GM18873 (cell line): Measurements from ENCODE around the gene IQCH.
"Not testable (repeated sequence)": the region's sequence is repeated elsewhere in the genome, so short reads cannot be mapped to it uniquely, and the experiment has no call there.

Experiments
- ATAC-seq: cut with Tn5 transposase; IDR thresholded peaks from one replicate; pipeline ENCODE4 v1.9.1; 2021; ENCODE audit warnings: mild to moderate bottlenecking, moderate library complexity, moderate number of reproducible peaks; ENCODE audit not compliant: unreplicated experiment, low FRiP score

Gene IQCH

DNA sequence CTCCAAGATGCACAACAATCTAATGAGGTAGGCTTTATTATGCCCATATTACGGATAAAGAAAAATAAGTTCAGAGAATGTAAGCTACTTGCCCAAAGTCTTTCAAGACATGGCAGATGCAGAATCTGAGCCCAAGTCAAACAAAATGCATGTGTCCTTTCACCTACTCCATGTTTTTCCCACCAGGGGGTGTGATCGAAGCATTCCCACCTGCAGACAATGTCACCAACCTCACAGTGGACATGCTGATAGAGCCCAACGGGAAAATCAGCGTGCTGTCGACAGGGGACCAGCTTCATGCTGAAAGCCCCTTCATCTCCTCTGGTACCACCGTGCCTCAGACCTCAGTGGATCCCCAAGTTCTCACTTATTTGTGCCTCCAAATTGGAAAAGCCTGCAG is 166.5 kb downstream of the IQCH start:
- no peak for ATAC-seq

GRCh38 chr15:67422296-67422695 is 167.7 kb downstream of the IQCH start:
- no peak for ATAC-seq

GRCh38 chr15:67433495-67434099 is 179.0 kb downstream of the IQCH start:
- no peak for ATAC-seq

DNA sequence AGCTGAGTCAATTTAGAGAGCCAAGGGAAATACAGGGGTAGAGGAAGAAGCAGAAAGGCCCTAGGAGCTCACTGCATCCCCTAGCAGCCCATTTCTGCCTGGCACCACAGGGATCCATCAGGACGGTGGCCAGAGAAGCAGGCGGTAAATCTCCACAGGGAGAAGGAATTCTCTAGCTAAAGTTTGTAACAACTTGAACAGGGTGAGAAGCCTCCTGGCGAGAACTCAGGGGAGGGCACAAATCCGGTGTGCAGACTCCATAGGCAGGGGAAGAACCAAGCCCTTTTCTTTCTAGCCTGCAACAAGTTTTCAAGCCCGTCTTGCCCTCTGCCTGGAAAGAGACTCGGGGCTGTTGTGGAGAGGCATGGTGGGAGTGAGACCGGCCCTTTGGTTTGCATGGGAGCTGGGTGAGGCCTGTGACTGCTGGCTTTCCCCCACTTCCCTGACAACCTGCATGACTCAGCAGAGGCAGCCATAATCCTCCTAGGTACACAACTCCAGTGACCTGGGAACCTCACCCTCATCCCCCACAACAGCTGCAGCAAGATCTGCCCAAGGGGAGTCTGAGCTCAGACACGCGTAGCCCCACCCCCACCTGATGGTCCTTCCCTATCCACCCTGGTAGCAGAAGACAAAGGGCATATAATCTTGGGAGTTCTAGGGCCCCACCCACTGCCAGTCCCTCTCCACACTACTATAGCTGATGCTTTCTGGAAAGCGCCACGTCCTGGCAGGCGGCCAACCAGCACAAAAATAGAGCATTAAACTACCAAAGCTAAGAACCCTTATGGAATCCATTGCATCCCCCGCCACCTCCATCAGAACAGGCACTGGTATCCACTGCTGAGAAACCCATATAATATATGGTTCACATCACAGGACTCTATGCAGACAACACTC is 182.0 kb downstream of the IQCH start:
- ATAC-seq: not testable (repeated sequence)

DNA sequence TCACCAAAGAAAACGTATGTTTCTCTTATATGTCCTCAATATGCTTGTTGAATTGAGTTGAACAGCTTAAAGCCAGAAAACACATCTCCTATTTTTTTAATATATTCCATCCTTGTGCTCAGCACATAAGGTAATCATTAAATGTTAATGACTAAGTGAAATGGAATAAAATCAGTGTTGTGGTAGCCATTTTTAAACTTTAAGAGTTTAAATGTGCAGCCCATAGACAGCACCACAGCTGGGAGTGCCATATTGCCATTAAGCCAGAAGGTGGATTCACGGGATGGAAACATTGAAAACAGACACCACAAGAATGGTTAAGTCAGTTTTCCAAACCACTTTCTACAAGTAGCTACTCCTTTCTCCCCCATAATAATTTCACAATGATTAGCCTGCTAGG is 189.5 kb downstream of the IQCH start:
- ATAC-seq: no peak

DNA sequence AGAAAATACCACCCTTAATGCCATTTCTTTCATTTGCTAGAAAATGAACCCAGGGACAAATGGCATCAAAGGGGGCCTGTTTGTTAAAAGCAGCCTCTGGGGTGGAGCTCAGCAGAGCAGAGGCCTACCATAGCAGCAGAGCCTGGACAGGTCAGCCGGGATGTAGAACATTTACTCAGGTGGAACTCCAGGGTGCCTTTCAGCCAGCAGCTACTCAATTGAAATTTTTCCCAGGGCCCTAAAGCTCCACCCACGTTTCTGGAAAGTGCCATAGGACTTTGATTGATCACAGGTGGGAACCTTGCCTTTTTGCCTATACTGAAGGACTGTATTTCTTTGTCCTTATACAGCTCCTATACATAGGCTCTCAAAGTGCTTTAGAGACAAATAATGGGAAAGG is 191.9 kb downstream of the IQCH start:
- ATAC-seq: no peak

DNA sequence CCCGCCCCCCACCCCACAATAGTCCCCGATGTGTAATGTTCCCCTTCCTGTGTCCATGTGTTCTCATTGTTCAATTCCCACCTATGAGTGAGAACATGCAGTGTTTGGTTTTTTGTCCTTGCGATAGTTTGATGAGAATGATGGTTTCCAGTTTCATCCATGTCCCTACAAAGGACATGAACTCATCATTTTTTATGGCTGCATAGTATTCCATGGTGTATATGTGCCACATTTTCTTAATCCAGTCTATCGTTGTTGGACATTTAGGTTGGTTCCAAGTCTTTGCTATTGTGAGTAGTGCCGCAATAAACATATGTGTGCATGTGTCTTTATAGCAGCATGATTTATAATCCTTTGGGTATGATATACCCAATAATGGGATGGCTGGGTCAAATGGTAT is 193.8 kb downstream of the IQCH start:
- not testable (repeated sequence) for ATAC-seq

GRCh38 chr15:67453703-67454102 is 199.1 kb downstream of the IQCH start:
- not testable (repeated sequence) for ATAC-seq

DNA sequence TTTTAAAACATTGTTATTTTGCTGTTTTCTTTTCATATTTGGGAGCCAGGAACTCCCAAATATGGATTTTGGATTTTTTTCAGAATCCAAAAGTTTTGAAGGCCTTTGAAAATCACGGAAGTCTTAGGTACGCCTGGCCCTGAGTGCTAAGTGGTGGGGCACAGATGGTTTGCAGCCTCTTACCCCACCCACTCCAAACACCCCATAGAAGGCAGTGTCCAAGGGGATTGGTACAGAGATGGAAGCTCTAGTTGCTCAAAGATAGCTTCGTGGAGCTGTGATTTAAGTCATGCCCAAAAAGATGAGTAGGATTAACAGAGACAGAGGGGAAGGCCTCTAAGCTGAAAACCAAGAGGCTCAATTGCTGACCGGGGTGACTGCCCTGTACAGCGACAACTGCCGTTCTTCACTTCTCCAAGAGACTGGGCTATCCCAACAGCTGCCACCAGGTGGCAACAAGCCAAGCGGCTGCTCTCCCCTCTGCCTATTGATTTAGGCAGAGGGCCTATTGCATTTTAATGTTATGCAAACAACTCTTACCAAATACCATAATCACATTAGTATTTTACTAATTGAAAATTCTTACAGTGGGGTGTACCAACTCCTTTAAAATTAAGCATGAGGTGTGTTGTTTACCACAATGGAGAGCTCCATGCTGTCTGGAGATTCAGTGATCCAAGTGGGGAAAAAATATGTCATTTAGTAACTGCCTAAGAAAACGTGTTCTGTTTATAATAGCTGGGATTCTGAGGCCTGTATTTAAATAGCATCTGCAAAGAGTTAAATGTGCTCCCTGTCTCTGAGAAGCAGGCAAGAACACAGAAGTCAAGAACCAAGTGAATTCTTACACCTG is 202.3 kb downstream of the IQCH start:
- no peak for ATAC-seq

DNA sequence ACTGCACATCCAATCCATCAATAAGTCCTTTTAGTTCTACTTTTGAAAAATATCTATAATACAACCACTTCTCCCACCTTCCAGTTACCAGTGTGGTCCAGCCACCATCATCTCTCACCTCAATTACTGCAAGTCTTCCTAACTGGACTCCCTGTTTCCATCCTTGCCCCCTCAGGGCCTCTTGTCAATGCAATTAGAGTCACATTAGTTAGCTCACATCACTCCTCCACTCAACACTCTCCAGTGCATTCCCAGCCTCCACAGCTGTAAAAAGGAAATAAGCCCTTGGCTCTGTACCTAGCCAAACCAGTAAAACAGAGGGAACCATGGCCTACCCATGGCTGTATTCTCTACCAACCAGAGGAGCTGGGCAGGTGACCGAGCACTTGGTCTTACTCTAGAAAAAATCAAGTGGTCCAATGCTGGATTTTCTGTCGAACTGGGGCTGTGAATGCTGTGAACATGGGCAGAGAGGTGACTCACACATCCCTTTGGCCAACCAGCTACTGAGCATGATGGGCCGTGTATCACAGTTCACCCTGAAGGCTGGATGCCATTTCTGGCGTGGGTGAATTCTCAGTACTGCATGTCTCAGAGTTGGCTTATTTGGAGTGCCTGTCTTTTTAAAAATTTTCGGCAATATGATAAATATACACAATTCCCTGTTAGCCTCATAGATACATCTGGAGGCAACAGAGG is 203.9 kb downstream of the IQCH start:
- ATAC-seq: no peak

- ATAC-seq: no peak
These were observed 205.9 kb downstream of the IQCH start for GRCh38 chr15:67460521-67460920.

DNA sequence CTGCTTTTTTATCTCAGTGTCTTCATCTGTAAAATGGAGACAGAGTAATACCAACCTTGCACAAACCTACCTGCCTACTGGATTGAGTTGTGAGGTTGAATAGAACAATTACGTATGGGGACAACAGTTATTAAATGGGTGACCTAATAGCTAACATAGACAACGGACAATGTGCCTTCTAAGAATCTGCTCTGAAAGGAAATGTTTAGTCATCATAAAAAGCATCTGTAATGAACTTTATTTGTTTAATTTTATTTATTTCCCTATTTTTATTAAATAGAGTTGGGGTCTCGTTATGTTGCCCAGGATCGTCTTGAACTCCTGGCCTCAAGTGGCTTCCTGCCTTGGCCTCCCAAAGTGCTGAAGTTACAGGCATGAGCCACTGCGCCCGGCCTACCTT is 207.1 kb downstream of the IQCH start:
- no peak for ATAC-seq

DNA sequence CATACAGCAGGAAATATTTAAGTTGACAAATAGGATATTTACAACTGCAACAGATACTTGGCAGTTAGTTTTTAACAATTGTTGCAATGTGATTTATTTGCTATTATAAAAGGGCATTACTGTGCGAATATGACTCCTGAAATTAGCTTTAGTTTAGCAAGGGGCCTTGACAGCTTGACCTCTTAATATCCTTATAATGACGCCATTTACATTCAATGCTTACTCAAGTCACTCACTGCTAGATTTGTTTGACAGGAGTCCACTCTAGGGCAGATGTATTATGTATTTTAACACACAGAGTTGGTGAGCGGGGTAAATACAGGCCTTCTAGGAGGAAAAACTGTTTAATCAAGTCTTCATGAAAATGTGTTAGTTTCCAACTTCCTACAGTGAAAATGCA is 208.3 kb downstream of the IQCH start:
- ATAC-seq: no peak

DNA sequence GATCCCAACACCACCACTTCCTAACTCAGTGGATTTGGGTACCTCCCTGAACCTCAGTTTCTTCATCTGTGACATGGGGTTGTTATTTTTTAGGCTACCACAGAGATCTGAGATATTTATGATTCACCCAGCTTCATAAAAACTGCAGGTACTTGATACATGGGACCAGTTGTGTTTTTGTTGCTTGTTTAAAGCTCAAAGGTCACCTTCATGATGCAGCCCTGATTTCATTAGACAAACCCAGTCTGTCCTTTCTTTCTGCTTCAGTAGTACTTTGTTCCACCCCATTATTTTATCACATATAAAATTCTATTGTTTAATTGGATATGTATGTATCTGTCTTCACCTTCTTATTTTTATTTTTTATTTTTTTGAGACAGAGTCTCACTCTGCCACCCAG is 208.9 kb downstream of the IQCH start:
- no peak for ATAC-seq

DNA sequence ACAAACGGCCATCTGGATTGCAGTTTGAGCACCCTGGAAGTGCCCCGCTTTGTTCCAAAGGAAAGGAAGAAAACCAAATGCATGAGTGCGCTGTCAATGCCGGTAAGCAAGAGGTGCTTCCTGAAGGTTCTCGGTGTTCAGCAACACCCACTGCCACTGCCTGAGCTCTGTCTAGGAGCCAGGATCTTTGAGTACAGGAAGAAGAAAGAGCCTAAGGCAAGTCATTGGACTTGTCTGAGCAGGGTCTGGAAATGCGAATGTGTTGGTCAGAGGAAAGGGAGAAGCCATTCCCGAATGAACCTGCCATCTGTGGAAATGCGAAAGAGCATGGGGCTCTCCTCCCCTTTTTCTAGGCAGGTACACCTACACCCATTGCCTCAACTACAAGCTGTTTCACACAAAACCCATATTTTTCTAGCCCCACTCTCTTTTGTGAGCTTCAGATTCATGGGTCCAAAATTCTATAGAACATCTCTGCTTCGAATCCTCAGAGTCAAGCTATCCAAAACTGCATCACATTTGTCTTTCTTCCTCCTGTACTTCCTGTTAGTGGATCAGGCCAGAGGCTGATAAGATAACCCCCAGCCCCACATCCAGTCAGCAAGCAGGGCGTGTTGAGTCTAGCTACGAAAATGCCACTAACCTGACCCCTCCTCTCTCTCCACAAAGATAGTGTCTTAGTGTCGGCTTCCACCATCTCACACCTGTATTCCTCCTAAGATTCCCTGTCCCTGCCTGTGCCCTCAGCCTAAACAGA is 210.8 kb downstream of the IQCH start:
- no peak for ATAC-seq

DNA sequence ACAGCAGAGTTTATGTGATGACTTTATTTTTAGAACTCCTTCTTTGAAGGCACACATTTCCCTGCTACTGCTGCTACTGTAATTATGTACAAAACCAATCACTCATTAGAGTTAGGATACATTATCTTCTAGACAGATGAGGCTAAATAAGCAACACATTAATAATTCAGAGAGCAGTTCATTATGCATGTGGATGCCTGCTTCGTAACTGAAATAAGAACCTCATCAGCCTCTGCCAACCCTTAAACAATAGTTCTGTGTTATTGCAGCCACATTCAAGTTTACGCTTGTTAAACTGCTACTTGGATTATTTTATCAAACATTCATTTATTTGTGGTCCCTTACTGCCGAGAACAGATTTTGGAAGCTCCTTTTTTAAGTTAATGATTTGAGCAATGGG is 213.8 kb downstream of the IQCH start:
- ATAC-seq: no peak

- no peak for ATAC-seq
These were observed 215.1 kb downstream of the IQCH start for GRCh38 chr15:67469680-67470079.

GRCh38 chr15:67472957-67473356 is 218.4 kb downstream of the IQCH start:
- no peak for ATAC-seq

DNA sequence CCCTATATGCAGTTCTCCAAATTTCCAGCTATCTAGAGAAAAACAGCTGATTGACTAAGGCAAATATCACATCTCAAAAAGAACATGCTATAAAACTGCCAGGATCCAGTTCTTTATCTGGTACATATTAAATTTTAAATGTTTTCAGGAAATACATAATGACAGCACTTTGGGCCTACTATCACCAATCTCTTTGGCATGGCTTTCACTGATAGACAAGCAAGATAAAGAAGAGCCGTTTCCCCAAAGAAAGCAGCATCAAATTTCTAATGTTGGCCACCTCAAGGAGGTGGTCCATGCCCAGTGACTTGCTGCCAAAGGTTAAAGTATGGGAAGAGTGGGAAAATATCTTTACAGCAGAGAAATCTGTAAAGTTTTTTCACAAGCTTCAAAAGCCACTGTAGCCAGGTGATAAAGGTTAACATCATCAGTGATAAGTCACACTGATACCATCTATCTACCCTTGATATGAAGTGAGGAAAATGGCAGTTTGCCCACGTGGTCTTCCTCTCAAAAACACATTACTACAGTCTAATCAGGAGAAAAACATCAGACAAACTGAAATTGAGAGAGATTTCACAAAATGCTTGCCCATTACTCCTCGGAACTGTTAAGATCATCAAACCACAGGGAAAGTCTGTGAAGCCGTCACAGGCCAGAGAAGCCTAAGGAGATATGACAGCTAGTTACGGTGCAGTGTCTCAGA is 220.0 kb downstream of the IQCH start:
- no peak for ATAC-seq
